Measurements from ENCODE around the gene RAB2B.

- TF ChIP-seq YY1 (IDR thresholded peaks at IDR 0.05; ENCODE audit: insufficient read depth, insufficient read length) (no peak), ZNF274 (IDR thresholded peaks at IDR 0.05; ENCODE audit: low read depth, low read length) (no peak), SUZ12 (IDR thresholded peaks at IDR 0.05; ENCODE audit: extremely low read depth, insufficient read depth, insufficient read length) (no peak)
Observed at GRCh38 chr14:21524575-21525490, 48.1 kb upstream of the RAB2B start.
